GM12878 (cell line): ENCODE measurements around the gene COASY. TPM values are rescaled to one million over a fixed set of nuclear protein-coding genes. Genes with fewer than 3 reads are reported as not detected.

Source experiments
- E2F8 ChIP-seq: fragments of 450-650 bp; IDR thresholded peaks from 2 replicates; pipeline ENCODE4 v1.6.1; 2018; ENCODE audit warnings: mild to moderate bottlenecking, low read depth, moderate library complexity; ENCODE audit not compliant: partially characterized antibody
- E4F1 ChIP-seq: fragments of 450-650 bp; IDR thresholded peaks from 2 replicates; pipeline ENCODE4 v1.6.1; 2018; ENCODE audit warnings: borderline replicate concordance, mild to moderate bottlenecking; ENCODE audit not compliant: partially characterized antibody
- GATAD2B ChIP-seq: fragments of 450-650 bp; conservative IDR thresholded peaks from 2 replicates; pipeline ENCODE4 v1.6.1; 2017; ENCODE audit warnings: low read depth, mild to moderate bottlenecking, moderate library complexity
- NFYB ChIP-seq: IDR thresholded peaks from 2 replicates; pipeline ENCODE4 v1.6.1; 2011; ENCODE audit warnings: low read depth, mild to moderate bottlenecking, low read length, improper control_type of control experiment, moderate library complexity; ENCODE audit not compliant: insufficient read depth
- POLR2AphosphoS5 ChIP-seq: IDR thresholded peaks from 2 replicates; pipeline ENCODE4 v1.6.1; 2011; ENCODE audit warnings: mild to moderate bottlenecking, low read length, inconsistent platforms
- RAD21 ChIP-seq: IDR thresholded peaks from 2 replicates; pipeline ENCODE4 v1.6.1; 2011; ENCODE audit warnings: mild to moderate bottlenecking, low read depth, low read length, moderate library complexity; ENCODE audit not compliant: insufficient read depth
- polyA plus RNA-seq, 11 experiments: library from polyadenylated mRNA; depleted of rRNA in 4 of 11; unstranded in 6 of 11; stranded (reverse) in 5 of 11; fragments of >200 nt; fragmentation: Nextera tagmentation in 4 of 11; fragmentation: Illumina TruSeq in 1 of 11; extraction: Ambion mirVana in 4 of 11; extraction: Trizol in 1 of 11; gene quantifications; 1 replicate in 1 of 11; 2 replicates in 10 of 11; pipeline versions ENCODE4 v1.2.1 to v1.2.3, GENCODE V29; 2011 to 2016; ENCODE audit warnings: inconsistent platforms in 2 of 11, missing spikeins in 2 of 11, low read depth in 1 of 11
- total RNA-seq, 4 experiments: library from RNA; depleted of rRNA in 3 of 4; stranded (reverse); fragments of >200 nt in 3 of 4; fragmentation: Illumina TruSeq in 1 of 4; extraction: Trizol in 1 of 4; gene quantifications; 2 replicates each; pipeline versions ENCODE4 v1.2.1 to v1.2.3, GENCODE V29; 2013 to 2021

The COASY gene
- total and polyA plus RNA-seq, 10 of the 15 experiments (the other 5 are each of a cell fraction or from before 2014, with no cell fraction given): 18.6 to 93.9 (median 43.2) TPM

DNA sequence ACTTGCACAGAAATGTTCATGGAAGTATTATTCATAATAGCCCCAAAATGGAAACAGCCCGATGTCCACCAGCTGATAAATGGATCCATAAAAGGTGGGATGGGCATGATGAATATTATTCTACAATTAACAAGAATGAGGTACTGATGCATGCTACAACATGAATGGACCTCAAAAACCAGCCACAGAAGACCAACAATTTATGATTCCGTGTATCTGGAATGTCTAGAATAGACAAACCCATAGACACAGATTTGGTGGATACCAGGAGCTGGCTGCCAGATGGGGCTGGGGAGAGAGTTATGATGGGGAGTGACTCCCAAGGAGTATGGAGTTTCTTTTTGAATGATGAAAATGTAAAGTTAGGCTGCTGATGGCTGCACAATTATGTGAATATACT, 36.7 kb upstream of the COASY start (continued):
- TF ChIP-seq E2F8 (no peak), E4F1 (no peak), GATAD2B (no peak), RAD21 (no peak), NFYB (no peak), POLR2AphosphoS5 (no peak)
- TF ChIP-seq, all 136 proteins: peak for 0
